GM06990 (cell line): ENCODE results near the gene GSE1.

Experiments used
- DNase-seq: peaks from one replicate; pipeline ENCODE4 v3.0.0-alpha.2; 2011; ENCODE audit not compliant: insufficient read length; ENCODE audit errors: extremely low read depth
- H3K27me3 ChIP-seq: replicated peaks from 2 replicates; pipeline ENCODE4 v1.6.0; 2011; ENCODE audit warnings: low read length; ENCODE audit not compliant: control insufficient read depth, insufficient read depth
- H3K36me3 ChIP-seq: 2 replicates; pipeline ENCODE4 v1.5.1; 2011; ENCODE audit warnings: low read length; ENCODE audit not compliant: control insufficient read depth, insufficient read depth
- H3K4me3 ChIP-seq: replicated peaks from 2 replicates; pipeline ENCODE4 v1.5.1; 2011; ENCODE audit warnings: low read depth, mild to moderate bottlenecking, control low read depth, low read length
- TF ChIP-seq, protein P1 (sequence below): IDR thresholded peaks from 2 replicates; pipeline ENCODE4 v1.5.1; 2011; ENCODE audit warnings: low read length, control low read depth, mild to moderate bottlenecking, inconsistent platforms; ENCODE audit not compliant: insufficient read depth, poor library complexity, severe bottlenecking

The GSE1 gene

GRCh38 chr16:85710732-85711131, 97.6 kb downstream of the GSE1 start:
- no peaks in the 10 kb centered on the region for H3K27me3 ChIP-seq
- no peak for DNase-seq

GRCh38 chr16:85711982-85712587, 99.0 kb downstream of the GSE1 start:
- no peak for DNase-seq
- Histone ChIP-seq H3K27me3 (no peaks in the 10 kb centered on the region), H3K36me3 (peaks cover 2% of the 10 kb centered on the region), H3K4me3 (no peak overlapping the region)
- TF ChIP-seq, protein P1, sequence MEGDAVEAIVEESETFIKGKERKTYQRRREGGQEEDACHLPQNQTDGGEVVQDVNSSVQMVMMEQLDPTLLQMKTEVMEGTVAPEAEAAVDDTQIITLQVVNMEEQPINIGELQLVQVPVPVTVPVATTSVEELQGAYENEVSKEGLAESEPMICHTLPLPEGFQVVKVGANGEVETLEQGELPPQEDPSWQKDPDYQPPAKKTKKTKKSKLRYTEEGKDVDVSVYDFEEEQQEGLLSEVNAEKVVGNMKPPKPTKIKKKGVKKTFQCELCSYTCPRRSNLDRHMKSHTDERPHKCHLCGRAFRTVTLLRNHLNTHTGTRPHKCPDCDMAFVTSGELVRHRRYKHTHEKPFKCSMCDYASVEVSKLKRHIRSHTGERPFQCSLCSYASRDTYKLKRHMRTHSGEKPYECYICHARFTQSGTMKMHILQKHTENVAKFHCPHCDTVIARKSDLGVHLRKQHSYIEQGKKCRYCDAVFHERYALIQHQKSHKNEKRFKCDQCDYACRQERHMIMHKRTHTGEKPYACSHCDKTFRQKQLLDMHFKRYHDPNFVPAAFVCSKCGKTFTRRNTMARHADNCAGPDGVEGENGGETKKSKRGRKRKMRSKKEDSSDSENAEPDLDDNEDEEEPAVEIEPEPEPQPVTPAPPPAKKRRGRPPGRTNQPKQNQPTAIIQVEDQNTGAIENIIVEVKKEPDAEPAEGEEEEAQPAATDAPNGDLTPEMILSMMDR, result no peak

More at GRCh38 chr16:85710732-85711131, 97.6 kb downstream of the GSE1 start:
- H3K4me3 ChIP-seq, result no peak overlapping the region
- TF ChIP-seq, protein P1, result no peak
- H3K36me3 ChIP-seq, result peaks cover 2% of the 10 kb centered on the region

GRCh38 chr16:85712801-85713200, 99.7 kb downstream of the GSE1 start:
- TF ChIP-seq, protein P1, result no peak
- Histone ChIP-seq H3K4me3 (no peak overlapping the region), H3K36me3 (peaks cover 2% of the 10 kb centered on the region), H3K27me3 (no peaks in the 10 kb centered on the region)
- DNase-seq, result no peak

DNA sequence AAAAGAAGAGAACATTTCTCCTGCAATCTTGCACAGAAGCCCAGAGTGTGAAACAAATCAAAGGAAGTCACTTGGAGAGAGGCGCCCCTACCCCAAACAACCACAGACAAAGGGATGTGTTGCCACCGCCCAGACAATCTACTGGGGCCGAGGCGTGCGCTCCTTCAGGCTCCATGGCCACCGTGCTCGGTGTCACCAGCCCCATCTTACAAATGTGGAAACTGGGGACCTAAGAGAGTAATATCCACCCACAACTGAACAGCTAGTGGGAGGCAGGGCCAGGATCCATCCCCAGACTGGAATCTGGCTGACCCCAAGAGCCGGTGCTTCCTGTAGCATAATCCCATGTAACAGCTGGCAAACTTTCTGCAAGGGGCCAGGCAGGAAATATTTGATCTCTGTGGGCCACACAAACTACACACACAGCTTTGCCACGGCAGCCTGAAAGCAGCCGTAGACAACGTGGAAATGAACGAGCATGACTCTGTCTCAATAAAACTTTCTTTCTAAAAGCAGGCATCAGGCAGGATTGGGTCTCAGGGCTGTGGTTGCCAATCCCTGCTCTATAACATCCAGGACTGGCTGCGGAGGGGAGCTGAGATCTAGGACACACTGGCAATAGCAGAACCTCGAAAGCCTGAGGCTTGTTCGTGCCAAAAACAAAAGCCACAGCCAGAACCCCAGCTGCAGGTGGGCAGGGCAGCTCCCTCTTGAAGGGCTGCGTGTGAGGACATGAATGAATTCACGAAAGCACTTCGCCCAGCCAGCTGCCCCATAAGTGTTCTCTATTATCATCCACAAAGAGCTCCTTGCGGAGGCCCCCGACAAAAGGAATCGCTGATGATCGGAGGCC, 102.3 kb downstream of the GSE1 start:
- H3K36me3 ChIP-seq, result no peaks in the 10 kb centered on the region; the same call in none of the 2 replicates
- no peak for DNase-seq
- no peaks in the 10 kb centered on the region for H3K27me3 ChIP-seq
- no peak overlapping the region for H3K4me3 ChIP-seq
- TF ChIP-seq, protein P1, result no peak

DNA sequence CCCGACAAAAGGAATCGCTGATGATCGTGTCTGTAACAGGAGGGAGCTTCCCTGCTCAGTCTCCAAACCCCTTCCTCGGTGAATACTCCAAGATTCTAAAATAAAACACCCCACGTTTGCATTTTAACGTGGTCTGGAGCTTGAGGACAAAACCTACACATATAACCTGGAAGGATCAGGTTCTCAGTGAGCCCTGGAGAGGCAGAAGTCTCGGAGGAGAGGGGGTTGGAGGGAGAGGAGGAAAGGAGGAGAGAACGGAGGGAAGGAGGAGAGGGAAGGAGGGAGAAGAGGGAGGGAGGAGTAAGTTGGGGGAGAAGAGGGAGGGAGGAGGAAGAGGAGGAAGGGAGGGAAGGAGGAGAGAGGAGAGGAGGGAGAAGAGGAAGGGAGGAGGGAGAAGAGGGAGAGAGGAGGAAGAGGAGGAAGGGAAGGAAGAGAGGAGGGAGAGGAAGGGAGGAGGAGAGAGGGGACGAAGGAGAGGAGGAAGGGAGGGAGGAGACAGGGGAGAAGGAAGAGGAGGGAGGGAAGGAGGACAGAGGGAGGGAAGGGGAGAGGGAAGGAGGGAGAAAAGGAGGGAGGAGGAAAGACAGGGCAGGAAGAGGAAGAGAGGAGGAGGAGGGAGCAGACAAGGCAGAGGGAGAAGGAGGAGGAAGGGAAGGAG, 103.0 kb downstream of the GSE1 start:
- DNase-seq, result no peak
- TF ChIP-seq, protein P1, result no peak
- no peaks in the 10 kb centered on the region for H3K27me3 ChIP-seq
- no peak overlapping the region for H3K4me3 ChIP-seq
- no peaks in the 10 kb centered on the region; the same call in 1 of the 2 replicates for H3K36me3 ChIP-seq
